K562 (cell line): ENCODE data around the gene DMAC2. TPM values are rescaled to one million over a fixed set of nuclear protein-coding genes. Genes with fewer than 3 reads are reported as not detected.

Source experiments
- ASH1L ChIP-seq: fragments of 450-650 bp; IDR thresholded peaks from 2 replicates; pipeline ENCODE4 v1.6.1; 2018; ENCODE audit warnings: borderline replicate concordance, mild to moderate bottlenecking, low read depth; ENCODE audit not compliant: partially characterized antibody
- C11orf30 ChIP-seq: fragments of 450-650 bp; IDR thresholded peaks from 2 replicates; pipeline ENCODE4 v1.6.1; 2016; ENCODE audit warnings: low read depth, mild to moderate bottlenecking
- EGR1 ChIP-seq: fragments of 450-650 bp; conservative IDR thresholded peaks from 2 replicates; pipeline ENCODE4 v1.6.1; 2017; ENCODE audit warnings: mild to moderate bottlenecking
- EHMT2 ChIP-seq: fragments of 450-650 bp; IDR thresholded peaks from 2 replicates; pipeline ENCODE4 v1.6.1; 2018; ENCODE audit warnings: antibody characterized with exemption
- MBD2 ChIP-seq: sonication (generic); IDR thresholded peaks from 2 replicates; pipeline ENCODE4 v1.6.1; 2016; ENCODE audit warnings: low read depth, borderline replicate concordance
- MLX ChIP-seq, 2 experiments: fragments of 450-650 bp in 1 of 2; sonication (generic) in 1 of 2; formaldehyde crosslinking; conservative IDR thresholded peaks; 2 replicates each; pipeline versions ENCODE4 v1.4.0 to v1.8.1; 2020 to 2022; ENCODE audit warnings: mild to moderate bottlenecking in 1 of 2, missing genetic modification reagents in 1 of 2
- NKRF ChIP-seq: fragments of 450-650 bp; IDR thresholded peaks from 2 replicates; pipeline ENCODE4 v1.6.1; 2016; ENCODE audit warnings: borderline replicate concordance
- RBM15 ChIP-seq: fragments of 200-400 bp; formaldehyde crosslinking; IDR thresholded peaks from 2 replicates; pipeline ENCODE4 v1.6.1; 2018; ENCODE audit warnings: mild to moderate bottlenecking, low read length, moderate library complexity; ENCODE audit not compliant: insufficient read depth
- RNF219 ChIP-seq: fragments of 250-450 bp; sonication (Bioruptor Pico); IDR thresholded peaks from 2 replicates; pipeline ENCODE4 v1.5.0; 2022; ENCODE audit warnings: mild to moderate bottlenecking
- SIN3A ChIP-seq, 2 experiments: fragments of 150-350 bp in 1 of 2; IDR thresholded peaks; 2 replicates each; pipeline ENCODE4 v1.6.1; 2011 to 2016; ENCODE audit warnings: borderline replicate concordance in 2 of 2, low read depth in 2 of 2, low read length in 2 of 2, mild to moderate bottlenecking in 2 of 2, moderate library complexity in 2 of 2; ENCODE audit not compliant: control insufficient read depth in 1 of 2
- TBL1XR1 ChIP-seq, 2 experiments: IDR thresholded peaks; 2 replicates each; pipeline ENCODE4 v1.6.1; 2012; ENCODE audit warnings: improper control_type of control experiment in 2 of 2, low read length in 2 of 2, mild to moderate bottlenecking in 1 of 2
- ZNF165 ChIP-seq: fragments of 250-450 bp; sonication (Bioruptor Pico); IDR thresholded peaks from 2 replicates; pipeline ENCODE4 v1.4.0; 2020; ENCODE audit warnings: borderline replicate concordance
- ZNF197 ChIP-seq: fragments of 200-800 bp; sonication (Bioruptor generic); IDR thresholded peaks from 2 replicates; pipeline ENCODE4 v1.6.1; 2016; ENCODE audit warnings: low read depth, missing genetic modification characterization, missing compliant biosample characterization
- ZNF512 ChIP-seq: IDR thresholded peaks from 2 replicates; pipeline ENCODE4 v1.6.1; 2016; ENCODE audit warnings: missing genetic modification characterization, missing compliant biosample characterization
- polyA plus RNA-seq, 8 experiments: library from polyadenylated mRNA; depleted of rRNA in 4 of 8; stranded (reverse) in 5 of 8; unstranded in 3 of 8; fragments of >200 nt; fragmentation: Nextera tagmentation in 2 of 8; fragmentation: Illumina TruSeq in 1 of 8; extraction: Ambion mirVana in 2 of 8; extraction: Trizol in 1 of 8; gene quantifications; 2 replicates each; pipeline versions ENCODE4 v1.2.1 to v1.2.3, GENCODE V29; 2011 to 2014; ENCODE audit warnings: inconsistent platforms in 1 of 8, missing spikeins in 1 of 8
- total RNA-seq, 7 experiments: library from RNA; depleted of rRNA in 6 of 7; stranded (reverse); fragments of >200 nt in 6 of 7; fragmentation: Illumina TruSeq in 2 of 7; extraction: Trizol in 2 of 7; gene quantifications; 2 replicates each; pipeline versions ENCODE4 v1.2.1 to v1.2.3, GENCODE V29; 2011 to 2021; ENCODE audit warnings: low replicate concordance in 1 of 7
- TF ChIP-seq, protein P1 (sequence below), 2 experiments: IDR thresholded peaks in 1 of 2; conservative IDR thresholded peaks in 1 of 2; 2 replicates each; pipeline ENCODE4 v1.6.1; 2016; ENCODE audit warnings: low read depth in 2 of 2, mild to moderate bottlenecking in 1 of 2, missing compliant biosample characterization in 1 of 2, missing genetic modification characterization in 1 of 2, moderate library complexity in 1 of 2

The DMAC2 gene
- total and polyA plus RNA-seq, 9 of the 15 experiments (the other 6 are each of a cell fraction or from before 2014, with no cell fraction given), result 12.9 to 61.2 (median 43.1) TPM

GRCh38 chr19:41439441-41440222 is at the start of gene DMAC2 (continued):
- no peak for TF ChIP-seq ZNF512
- TF ChIP-seq NKRF, result peak; percentile 94; the same call in 1 of the 2 replicates
- peak in 1 of 2 experiments; percentile 69; a peak in 1 of 4 replicates for TF ChIP-seq SIN3A (IDR thresholded peaks at IDR 0.05; ENCODE audit: borderline replicate concordance in 2 of 2, control insufficient read depth in 1 of 2, low read depth in 2 of 2, low read length in 2 of 2)
- TF ChIP-seq, protein P1, sequence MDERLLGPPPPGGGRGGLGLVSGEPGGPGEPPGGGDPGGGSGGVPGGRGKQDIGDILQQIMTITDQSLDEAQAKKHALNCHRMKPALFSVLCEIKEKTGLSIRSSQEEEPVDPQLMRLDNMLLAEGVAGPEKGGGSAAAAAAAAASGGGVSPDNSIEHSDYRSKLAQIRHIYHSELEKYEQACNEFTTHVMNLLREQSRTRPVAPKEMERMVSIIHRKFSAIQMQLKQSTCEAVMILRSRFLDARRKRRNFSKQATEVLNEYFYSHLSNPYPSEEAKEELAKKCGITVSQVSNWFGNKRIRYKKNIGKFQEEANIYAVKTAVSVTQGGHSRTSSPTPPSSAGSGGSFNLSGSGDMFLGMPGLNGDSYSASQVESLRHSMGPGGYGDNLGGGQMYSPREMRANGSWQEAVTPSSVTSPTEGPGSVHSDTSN (CRISPR knock-in tag; IDR thresholded peaks at IDR 0.05; ENCODE audit: low read depth), result no peak
- TF ChIP-seq, protein P1 (tag; conservative IDR thresholded peaks at IDR 0.05; ENCODE audit: low read depth), result peak; percentile 27; the same call in 1 of the 2 replicates
- TF ChIP-seq ASH1L, result peak; percentile 76
- no peak for TF ChIP-seq RBM15
- TF ChIP-seq MLX (CRISPR knock-in tag; conservative IDR thresholded peaks at IDR 0.05), result no peak
- TF ChIP-seq C11orf30, result peak; percentile 99
- no peak for TF ChIP-seq ZNF165 (CRISPR knock-in tag)
- no peak for TF ChIP-seq ZNF197 (CRISPR knock-in tag)
- peak in 1 of 2 experiments; percentile 32; a peak in 1 of 4 replicates for TF ChIP-seq TBL1XR1 (IDR thresholded peaks at IDR 0.05; ENCODE audit: low read length in 2 of 2)
- peak; percentile 64 for TF ChIP-seq EGR1
- no peak for TF ChIP-seq RNF219 (CRISPR knock-in tag)
- TF ChIP-seq EHMT2, result peak; percentile 67; the same call in 1 of the 2 replicates
- TF ChIP-seq MBD2, result peak; percentile 66
